Gastrocnemius medialis (tissue), 4 donors: ENCODE measurements around the gene ENG. TPM values are rescaled to one million over a fixed set of nuclear protein-coding genes. Genes with fewer than 3 reads are reported as not detected.
A peak's percentile ranks its signal among the peaks of the same experiment; 100 is the strongest.
"Not testable (repeated sequence)": the region's sequence is repeated elsewhere in the genome, so short reads cannot be mapped to it uniquely, and the experiment has no call there.

Source experiments
- ATAC-seq, 2 donors: fragments of 150-250 bp; one replicate each; pipeline ENCODE4 v1.9.1; 2016
- DNase-seq, 2 donors: peaks; one replicate each; pipeline ENCODE4 v3.0.0-alpha.2; 2019
- H3K27ac ChIP-seq, 4 donors: fragments of 200-600 bp; sonication (generic); 1 replicate in 1 of 4; 2 replicates in 3 of 4; pipeline ENCODE4 v1.5.1; 2016 to 2018; ENCODE audit warnings: mild to moderate bottlenecking in 2 of 4, moderate library complexity in 1 of 4
- H3K27me3 ChIP-seq, 3 donors: fragments of 200-600 bp; sonication (generic) in 2 of 3; 1 replicate in 1 of 3; 2 replicates in 2 of 3; pipeline versions ENCODE4 v1.5.1 to v1.6.0; 2016 to 2019; ENCODE audit warnings: mild to moderate bottlenecking in 1 of 3, moderate library complexity in 1 of 3
- H3K36me3 ChIP-seq, 2 donors: fragments of 200-600 bp; sonication (generic) in 1 of 2; one replicate each; pipeline ENCODE4 v1.5.1; 2017 to 2018
- H3K4me1 ChIP-seq, 2 donors: fragments of 200-600 bp; sonication (generic) in 1 of 2; one replicate each; pipeline ENCODE4 v1.5.1; 2016 to 2017; ENCODE audit warnings: mild to moderate bottlenecking in 2 of 2
- H3K4me3 ChIP-seq, 4 donors: fragments of 200-600 bp; sonication (generic) in 3 of 4; 1 replicate in 1 of 4; 2 replicates in 3 of 4; pipeline ENCODE4 v1.5.1; 2016 to 2019; ENCODE audit warnings: mild to moderate bottlenecking in 2 of 4
- H3K9me3 ChIP-seq, 3 donors: fragments of 200-600 bp; sonication (generic) in 2 of 3; 1 replicate in 1 of 3; 2 replicates in 2 of 3; pipeline ENCODE4 v1.5.1; 2016 to 2019
- POLR2A ChIP-seq, 2 donors: fragments of 450-650 bp; IDR thresholded peaks; one replicate each; pipeline ENCODE4 v1.6.1; 2017; ENCODE audit warnings: antibody characterized with exemption in 2 of 2, mild to moderate bottlenecking in 2 of 2, moderate library complexity in 2 of 2
- in situ Hi-C, 4 donors: fragments of 200-750 bp; cut with MboI; loops; one replicate each; pipeline versions ENCODE4 v1.15.0 to v1.8.0; 2017; ENCODE audit warnings: low sequenced_read_pairs in 4 of 4
- intact Hi-C: fragments of 100-400 bp; cut with DNase I; formaldehyde crosslinking; loops from one replicate; pipeline ENCODE4 v1.15.1; 2023; ENCODE audit warnings: low total_unique reads
- total RNA-seq, 4 donors: library from RNA; depleted of rRNA; stranded (reverse); fragments of >200 nt; gene quantifications; one replicate each; pipeline versions ENCODE4 v1.1.0 to v1.2.3, GENCODE V29; 2016
- TF ChIP-seq, protein P1 (sequence below), 5 experiments: fragments of 450-650 bp in 3 of 5; fragments of 200-600 bp in 2 of 5; sonication (generic) in 2 of 5; IDR thresholded peaks in 4 of 5; conservative IDR thresholded peaks in 1 of 5; 1 replicate in 4 of 5; 2 replicates in 1 of 5; pipeline ENCODE4 v1.5.1; 2016 to 2019; ENCODE audit warnings: antibody characterized with exemption in 5 of 5, mild to moderate bottlenecking in 3 of 5, moderate library complexity in 3 of 5

ENG gene
- total RNA-seq, 4 donors from 2014 or later = 27.4 to 49.8 (median 32.6) TPM

DNA sequence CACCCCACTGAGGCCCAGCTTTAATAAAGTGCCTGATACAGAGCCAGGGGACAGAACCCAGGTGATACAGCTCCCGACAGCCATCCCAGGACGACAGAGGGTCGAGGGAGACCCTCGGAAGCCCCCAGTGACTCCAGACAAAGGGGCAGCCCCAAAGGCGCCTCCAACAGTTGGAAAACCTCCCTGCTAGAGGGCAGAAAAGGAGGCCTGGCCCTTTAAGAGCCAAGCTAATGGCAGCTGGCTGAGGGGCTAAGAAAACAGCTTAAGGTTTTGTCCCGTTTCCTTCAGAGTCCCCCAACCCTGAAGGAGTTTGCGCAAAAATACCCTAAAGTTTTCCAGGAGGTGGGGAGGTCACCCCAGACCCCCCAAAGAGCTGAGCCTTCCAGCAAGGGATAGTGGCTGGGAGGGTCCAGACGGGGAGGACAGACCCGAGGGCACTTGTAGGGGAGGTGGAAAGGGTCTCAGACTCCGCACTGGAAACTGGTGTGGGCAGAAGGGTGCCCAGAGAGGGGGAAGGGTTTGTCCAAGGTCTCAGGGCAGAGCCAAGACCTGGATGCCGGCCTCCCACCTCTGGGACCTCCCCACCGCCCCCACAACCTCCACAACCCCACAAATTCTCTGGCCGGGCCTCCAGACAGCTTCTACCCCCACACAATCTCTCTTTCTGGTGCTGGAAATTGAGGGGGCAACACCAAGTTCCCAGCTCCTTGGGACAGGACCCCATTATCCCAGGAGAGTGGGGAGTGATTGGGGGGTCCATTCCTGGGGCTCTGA, 31.2 kb upstream of the ENG start:
- H3K36me3 ChIP-seq = peaks cover 0 to 44% of the 10 kb centered on the region in 2 donors
- in situ Hi-C loops (no loop called here), intact Hi-C loops (no loop called here)
- peak overlapping the region; percentile 31 to 57 (median 40) for H3K27ac ChIP-seq
- no peak for DNase-seq
- no peak for ATAC-seq
- no peak overlapping the region for H3K4me3 ChIP-seq
- no peaks in the 10 kb centered on the region for H3K9me3 ChIP-seq
- H3K4me1 ChIP-seq = peaks cover 13% of the 10 kb centered on the region in 2 donors
- TF ChIP-seq, protein P1, sequence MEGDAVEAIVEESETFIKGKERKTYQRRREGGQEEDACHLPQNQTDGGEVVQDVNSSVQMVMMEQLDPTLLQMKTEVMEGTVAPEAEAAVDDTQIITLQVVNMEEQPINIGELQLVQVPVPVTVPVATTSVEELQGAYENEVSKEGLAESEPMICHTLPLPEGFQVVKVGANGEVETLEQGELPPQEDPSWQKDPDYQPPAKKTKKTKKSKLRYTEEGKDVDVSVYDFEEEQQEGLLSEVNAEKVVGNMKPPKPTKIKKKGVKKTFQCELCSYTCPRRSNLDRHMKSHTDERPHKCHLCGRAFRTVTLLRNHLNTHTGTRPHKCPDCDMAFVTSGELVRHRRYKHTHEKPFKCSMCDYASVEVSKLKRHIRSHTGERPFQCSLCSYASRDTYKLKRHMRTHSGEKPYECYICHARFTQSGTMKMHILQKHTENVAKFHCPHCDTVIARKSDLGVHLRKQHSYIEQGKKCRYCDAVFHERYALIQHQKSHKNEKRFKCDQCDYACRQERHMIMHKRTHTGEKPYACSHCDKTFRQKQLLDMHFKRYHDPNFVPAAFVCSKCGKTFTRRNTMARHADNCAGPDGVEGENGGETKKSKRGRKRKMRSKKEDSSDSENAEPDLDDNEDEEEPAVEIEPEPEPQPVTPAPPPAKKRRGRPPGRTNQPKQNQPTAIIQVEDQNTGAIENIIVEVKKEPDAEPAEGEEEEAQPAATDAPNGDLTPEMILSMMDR (IDR thresholded peaks at IDR 0.05 in 4 of 5, conservative IDR thresholded peaks at IDR 0.05 in 1 of 5) = no peak
- TF ChIP-seq POLR2A (IDR thresholded peaks at IDR 0.05) = no peak
- H3K27me3 ChIP-seq = no peaks in the 10 kb centered on the region

DNA sequence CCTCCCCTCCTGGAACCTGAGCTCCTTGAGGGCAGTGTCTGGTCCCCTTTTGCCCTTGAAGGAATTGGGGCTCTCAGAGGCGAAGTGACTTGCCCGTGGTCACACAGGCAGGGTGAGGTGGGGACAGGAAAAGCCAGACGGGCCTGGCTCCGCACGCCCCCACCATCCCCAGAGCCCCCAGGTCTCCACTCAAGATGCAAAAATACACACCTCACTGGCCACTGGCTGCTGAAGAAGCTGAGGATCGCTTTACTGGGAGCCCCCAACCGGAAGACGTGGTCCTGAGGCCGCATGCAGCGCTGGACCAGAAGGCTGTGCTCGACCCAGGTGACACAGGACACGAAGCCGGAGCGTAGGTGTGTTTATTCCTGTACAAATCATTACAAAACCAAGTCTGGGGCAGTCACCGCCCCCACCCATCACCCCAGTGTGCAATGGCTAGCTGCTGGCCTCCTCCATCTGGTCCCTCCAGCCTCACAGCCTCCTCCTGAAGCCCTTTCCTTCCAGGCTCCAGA, 30.6 kb upstream of the ENG start:
- no peak for ATAC-seq

DNA sequence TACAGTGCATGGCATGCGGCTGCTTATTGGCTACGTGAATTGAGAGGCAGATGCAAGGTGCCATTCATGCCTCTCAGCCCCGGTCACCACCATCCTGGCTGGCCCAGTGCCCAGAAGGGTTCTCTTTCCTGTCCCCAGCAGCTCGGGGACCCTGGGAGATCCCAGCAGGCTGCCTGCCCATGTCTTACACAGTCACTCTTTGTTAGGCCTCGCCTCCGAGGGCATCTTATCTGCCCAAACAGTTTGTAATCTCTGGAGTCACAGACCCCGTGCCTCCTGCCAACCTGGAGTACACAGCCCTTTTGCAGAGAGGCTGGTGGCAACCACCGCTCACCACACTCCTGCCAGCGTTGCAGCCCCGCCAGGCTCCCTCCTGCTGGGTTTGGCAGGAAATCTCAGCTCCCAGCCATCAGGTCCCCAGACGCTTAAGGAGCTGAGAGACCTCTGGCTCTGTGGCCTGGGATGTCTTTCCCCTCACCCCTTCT, 30.0 kb upstream of the ENG start:
- intact Hi-C loops (no loop called here), in situ Hi-C loops (no loop called here)
- peaks cover 0 to 33% of the 10 kb centered on the region in 2 donors for H3K36me3 ChIP-seq
- no peaks in the 10 kb centered on the region for H3K27me3 ChIP-seq
- no peak overlapping the region for H3K4me3 ChIP-seq
- TF ChIP-seq POLR2A (IDR thresholded peaks at IDR 0.05) = no peak
- TF ChIP-seq, protein P1 (IDR thresholded peaks at IDR 0.05 in 4 of 5, conservative IDR thresholded peaks at IDR 0.05 in 1 of 5) = no peak
- H3K27ac ChIP-seq = peak overlapping the region; percentile 31 to 57 (median 39)
- peak in 1 of 2 donors; percentile 44 for ATAC-seq
- no peaks in the 10 kb centered on the region for H3K9me3 ChIP-seq
- DNase-seq = no peak
- H3K4me1 ChIP-seq = peaks cover 13% of the 10 kb centered on the region in 2 donors

More for the DNA sequence above, 30.6 kb upstream of the ENG start:
- Histone ChIP-seq H3K4me3 (no peak overlapping the region), H3K27ac (peak overlapping the region; percentile 31 to 57 (median 40)), H3K9me3 (no peaks in the 10 kb centered on the region), H3K36me3 (peaks cover 0 to 38% of the 10 kb centered on the region in 2 donors), H3K27me3 (no peaks in the 10 kb centered on the region), H3K4me1 (peaks cover 13% of the 10 kb centered on the region in 2 donors)
- in situ Hi-C loops (no loop called here), intact Hi-C loops (no loop called here)
- no peak for DNase-seq
- TF ChIP-seq, protein P1 (IDR thresholded peaks at IDR 0.05 in 4 of 5, conservative IDR thresholded peaks at IDR 0.05 in 1 of 5) = no peak
- TF ChIP-seq POLR2A (IDR thresholded peaks at IDR 0.05) = no peak

DNA sequence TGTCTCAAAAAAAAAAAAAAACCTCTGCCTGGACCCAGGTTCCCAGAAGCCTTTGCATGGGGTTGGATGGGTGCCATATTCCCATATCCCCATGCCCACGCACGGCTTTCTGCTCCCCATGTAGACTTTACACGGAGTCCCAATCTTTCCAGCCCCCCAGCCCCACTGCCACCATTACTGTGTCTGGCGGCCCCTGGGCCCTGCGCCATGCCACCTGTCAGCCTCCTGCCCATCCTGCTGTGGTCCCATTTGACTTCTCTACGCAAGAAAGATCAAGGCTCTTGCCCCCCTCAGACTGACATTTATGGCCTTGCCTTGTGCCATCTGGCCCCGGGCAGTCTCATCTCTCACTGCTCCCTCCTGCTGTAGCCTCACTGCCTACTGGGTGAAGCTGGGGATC, 29.5 kb upstream of the ENG start:
- no peaks in the 10 kb centered on the region for H3K27me3 ChIP-seq
- TF ChIP-seq POLR2A (IDR thresholded peaks at IDR 0.05) = no peak
- TF ChIP-seq, protein P1 (IDR thresholded peaks at IDR 0.05 in 4 of 5, conservative IDR thresholded peaks at IDR 0.05 in 1 of 5) = no peak
- no peaks in the 10 kb centered on the region for H3K9me3 ChIP-seq
- no peak for ATAC-seq
- intact Hi-C loops (no loop called here), in situ Hi-C loops (no loop called here)
- peaks cover 0 to 33% of the 10 kb centered on the region in 2 donors for H3K36me3 ChIP-seq
- H3K27ac ChIP-seq = peak overlapping the region in 2 of 4 donors; percentile 38 to 57
- H3K4me3 ChIP-seq = no peak overlapping the region
- no peak for DNase-seq
- peaks cover 13% of the 10 kb centered on the region in 2 donors for H3K4me1 ChIP-seq

DNA sequence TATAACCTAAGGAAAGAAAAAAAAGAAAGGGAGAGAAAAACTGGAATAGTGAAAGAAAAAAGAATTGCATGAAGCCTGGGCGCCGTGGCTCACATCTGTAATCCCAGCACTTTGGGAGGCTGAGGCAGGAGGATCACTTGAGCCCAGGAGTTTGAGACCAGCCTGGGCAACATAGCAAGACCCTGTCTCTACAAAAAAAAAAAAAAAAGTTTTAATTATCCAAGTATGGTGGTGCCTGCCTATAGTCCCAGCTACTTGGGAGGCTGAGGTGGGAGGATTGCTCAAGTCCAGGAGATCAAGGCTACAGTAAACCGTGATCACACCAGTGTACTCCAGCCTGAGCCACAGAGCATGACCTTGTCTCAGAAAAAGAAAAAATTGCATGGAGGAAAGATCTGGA, 27.3 kb upstream of the ENG start:
- H3K27ac ChIP-seq, H3K27me3 ChIP-seq, H3K9me3 ChIP-seq, intact Hi-C loops, DNase-seq, in situ Hi-C loops, H3K4me3 ChIP-seq, ATAC-seq: not testable (repeated sequence)
- Histone ChIP-seq H3K4me1 (peaks cover 23 to 27% of the 10 kb centered on the region in 2 donors), H3K36me3 (peaks cover 0 to 13% of the 10 kb centered on the region in 2 donors)
